B cell (primary cell): ENCODE results near the gene GRIN2D. TPM values are rescaled to one million over a fixed set of nuclear protein-coding genes. Genes with fewer than 3 reads are reported as not detected.
A peak's percentile ranks its signal among the peaks of the same experiment; 100 is the strongest.

Experiments
- ATAC-seq: fragments of 200-7000 bp; cut with Tn5 transposase; one replicate; pipeline ENCODE4 v1.10.0; 2021; ENCODE audit warnings: low read depth, mild to moderate bottlenecking, moderate number of reproducible peaks, moderate library complexity
- CTCF ChIA-PET: fragments of 350-600 bp; sonication (Branson Sonifier 250); formaldehyde crosslinking; loops from one replicate; lab custom pipeline; 2021; ENCODE audit warnings: antibody characterized with exemption, inconsistent platforms; lab: Charles Lee
- POLR2A ChIA-PET: fragments of 350-600 bp; sonication (Branson Sonifier 250); formaldehyde crosslinking; loops from one replicate; lab custom pipeline; 2021; ENCODE audit warnings: antibody characterized with exemption; lab: Charles Lee
- DNase-seq: peaks from one replicate; pipeline ENCODE4 v3.0.0; 2013
- H2AFZ ChIP-seq: 2 replicates; pipeline ENCODE4 v1.6.1; 2012; ENCODE audit warnings: mild to moderate bottlenecking, low read depth, low read length; ENCODE audit not compliant: insufficient read depth, poor library complexity, severe bottlenecking
- H3K27ac ChIP-seq, 2 donors: 1 replicate in 1 of 2; 2 replicates in 1 of 2; pipeline ENCODE4 v1.5.1; 2012 to 2013; ENCODE audit warnings: low read length in 2 of 2, mild to moderate bottlenecking in 2 of 2, moderate library complexity in 1 of 2
- H3K27me3 ChIP-seq, 4 experiments: fragments of 200-600 bp in 1 of 4; sonication (generic) in 1 of 4; replicated peaks in 1 of 4; 1 replicate in 2 of 4; 2 replicates in 2 of 4; pipeline versions ENCODE4 v1.6.1 to v1.7.0; 2013 to 2016; ENCODE audit warnings: low read length in 3 of 4, mild to moderate bottlenecking in 2 of 4, mixed read lengths in 1 of 4, moderate library complexity in 1 of 4; ENCODE audit not compliant: insufficient read depth in 4 of 4, control insufficient read depth in 3 of 4; ENCODE audit errors: control extremely low read depth in 1 of 4
- H3K36me3 ChIP-seq, 2 experiments: replicated peaks in 1 of 2; 1 replicate in 1 of 2; 2 replicates in 1 of 2; pipeline versions ENCODE4 v1.6.1 to v1.7.1; 2013; ENCODE audit warnings: low read length in 1 of 2; ENCODE audit not compliant: insufficient read depth in 2 of 2, control insufficient read depth in 1 of 2; ENCODE audit errors: control extremely low read depth in 1 of 2, extremely low read depth in 1 of 2
- H3K4me1 ChIP-seq, 2 donors: fragments of 200-600 bp in 1 of 2; sonication (generic) in 1 of 2; 1 replicate in 1 of 2; 2 replicates in 1 of 2; pipeline versions ENCODE4 v1.5.1 to v1.6.1; 2013 to 2017; ENCODE audit warnings: low read length in 2 of 2; ENCODE audit not compliant: control insufficient read depth in 2 of 2, insufficient read depth in 2 of 2
- H3K4me2 ChIP-seq: replicated peaks from 2 replicates; pipeline ENCODE3; 2012; ENCODE audit warnings: mild to moderate bottlenecking, low read depth, low read length; ENCODE audit not compliant: poor library complexity, severe bottlenecking
- H3K4me3 ChIP-seq, 5 experiments: fragments of 200-600 bp in 1 of 5; sonication (generic) in 1 of 5; 1 replicate in 3 of 5; 2 replicates in 2 of 5; pipeline versions ENCODE4 v1.5.1 to v1.7.0; 2011 to 2016; ENCODE audit warnings: low read length in 4 of 5, mild to moderate bottlenecking in 4 of 5, low read depth in 2 of 5, control low read depth in 1 of 5, moderate library complexity in 1 of 5; ENCODE audit not compliant: insufficient read depth in 1 of 5; ENCODE audit errors: control extremely low read depth in 1 of 5, extremely low read depth in 1 of 5
- H3K79me2 ChIP-seq: fragments of 200-600 bp; sonication (generic); one replicate; pipeline ENCODE4 v1.6.0; 2016; ENCODE audit warnings: low read length; ENCODE audit not compliant: control insufficient read depth, insufficient read depth
- H3K9ac ChIP-seq: fragments of 200-600 bp; sonication (generic); 2 replicates; pipeline ENCODE4 v1.6.1; 2017; ENCODE audit warnings: mild to moderate bottlenecking, low read length, moderate library complexity
- H3K9me3 ChIP-seq, 3 donors: one replicate each; pipeline versions ENCODE4 v1.6.1 to v1.7.1; 2013; ENCODE audit warnings: low read length in 2 of 3; ENCODE audit not compliant: control insufficient read depth in 2 of 3, insufficient read depth in 1 of 3; ENCODE audit errors: control extremely low read depth in 1 of 3
- H4K20me1 ChIP-seq: 2 replicates; pipeline ENCODE4 v1.6.0; 2012; ENCODE audit warnings: mild to moderate bottlenecking, low read length; ENCODE audit not compliant: insufficient read depth, control insufficient read depth, poor library complexity, severe bottlenecking
- H3K27ac Mint-ChIP-seq: one replicate; pipeline ENCODE4 v1.8.0; 2021; ENCODE audit warnings: mixed read lengths
- H3K27me3 Mint-ChIP-seq: one replicate; pipeline ENCODE4 v1.8.0; 2021; ENCODE audit warnings: mixed read lengths
- H3K4me1 Mint-ChIP-seq: one replicate; pipeline ENCODE4 v1.8.0; 2021; ENCODE audit warnings: mixed read lengths
- H3K4me3 Mint-ChIP-seq: one replicate; pipeline ENCODE4 v1.8.0; 2021; ENCODE audit warnings: mixed read lengths
- H3K9me3 Mint-ChIP-seq: one replicate; pipeline ENCODE4 v1.8.0; 2022; ENCODE audit warnings: mixed read lengths; ENCODE audit not compliant: insufficient read depth
- EZH2 ChIP-seq: IDR thresholded peaks from 2 replicates; pipeline ENCODE4 v1.6.1; 2012; ENCODE audit warnings: borderline replicate concordance, low read depth, mild to moderate bottlenecking, moderate library complexity, low read length; ENCODE audit not compliant: insufficient read depth, poor library complexity, severe bottlenecking
- WGBS: methylation state at CpG from one replicate; pipeline ENCODE4 v1.1.5; 2013; ENCODE audit warnings: missing lambda C conversion rate; ENCODE audit not compliant: insufficient coverage; 5-methylcytosine and 5-hydroxymethylcytosine counted together
- intact Hi-C: fragments of 100-400 bp; cut with micrococcal nuclease; formaldehyde crosslinking; loops from one replicate; pipeline ENCODE4 v1.10.0; 2022
- polyA plus RNA-seq: library from polyadenylated mRNA; depleted of rRNA; stranded (reverse); fragments of >200 nt; gene quantifications from 2 replicates; pipeline ENCODE4 v1.2.3, GENCODE V29; 2012
- total RNA-seq, 2 donors: library from RNA; stranded (reverse); fragments of 120-200 nt in 1 of 2; gene quantifications; 1 replicate in 1 of 2; 2 replicates in 1 of 2; pipeline versions ENCODE4 v1.2.3 to v1.2.4, GENCODE V29; 2013 to 2022
- TF ChIP-seq, protein P1 (sequence below): fragments of 200-600 bp; IDR thresholded peaks from one replicate; pipeline ENCODE4 v1.8.0; 2022; ENCODE audit warnings: antibody characterized with exemption, mild to moderate bottlenecking

GRIN2D gene
- total and polyA plus RNA-seq, 2 donors (not counting 1 experiment from before 2014, with no cell fraction given) = not detected

DNA sequence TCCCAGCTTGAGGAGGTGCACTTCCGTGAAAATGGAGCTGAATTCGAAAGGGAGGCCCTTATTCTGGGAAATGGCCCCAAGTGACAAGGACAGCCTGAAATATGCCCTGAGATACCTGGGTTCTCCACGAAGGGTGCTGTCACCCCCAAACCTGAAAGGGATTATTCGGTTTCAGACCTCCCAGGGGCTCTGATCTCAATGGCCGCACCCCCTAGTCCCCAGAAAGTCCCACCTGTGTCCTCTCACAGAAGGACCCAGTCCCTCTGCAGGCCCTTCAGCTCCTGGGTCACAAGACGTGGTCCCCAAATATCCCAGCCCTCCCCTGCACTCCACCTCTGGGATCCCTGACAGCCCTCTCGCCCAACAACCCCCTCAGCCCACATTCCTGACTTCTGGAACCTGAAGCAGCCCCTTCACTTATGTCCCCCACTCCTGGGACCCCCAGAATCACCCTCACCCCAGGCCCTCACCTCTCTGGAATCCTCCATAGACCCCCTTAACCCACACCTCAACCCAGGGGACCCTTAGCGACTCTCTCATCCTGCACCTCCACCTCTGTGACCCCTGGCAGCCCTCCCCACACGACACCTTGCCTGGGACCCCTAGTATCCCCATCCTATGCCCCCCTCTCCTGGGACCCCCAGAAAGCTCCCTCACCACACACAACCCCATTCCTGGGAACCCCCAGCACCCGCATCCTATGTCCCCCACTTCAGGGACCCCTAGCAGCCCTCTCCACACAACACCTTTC is 28.7 kb upstream of the GRIN2D start:
- H3K79me2 ChIP-seq = no peaks in the 10 kb centered on the region
- peak overlapping the region; percentile 78 for H3K4me2 ChIP-seq
- no peaks in the 10 kb centered on the region for H3K27me3 ChIP-seq
- CTCF ChIA-PET = interaction anchor here (0.7 to 2.5 kb wide), 9 partner anchors 26 to 244 kb away, joined by 3 to 21 read pairs (median 5); partner anchors contain the start of gene KDELR1
- WGBS = 65% methylated on average over 9 of the region's 10 CpGs
- peaks cover 15% of the 10 kb centered on the region for H3K4me1 Mint-ChIP-seq
- H3K27me3 Mint-ChIP-seq = no peaks in the 10 kb centered on the region
- intact Hi-C loops = loop anchor here (1.0 to 5.0 kb wide), 12 partner anchors 27 to 1762 kb away; partner anchors contain the start of genes CALM3, CYTH2, DBP and GRWD1
- H2AFZ ChIP-seq = peak overlapping the region; percentile 80
- H3K27ac ChIP-seq = peak overlapping the region; percentile 93 to 97
- TF ChIP-seq, protein P1, sequence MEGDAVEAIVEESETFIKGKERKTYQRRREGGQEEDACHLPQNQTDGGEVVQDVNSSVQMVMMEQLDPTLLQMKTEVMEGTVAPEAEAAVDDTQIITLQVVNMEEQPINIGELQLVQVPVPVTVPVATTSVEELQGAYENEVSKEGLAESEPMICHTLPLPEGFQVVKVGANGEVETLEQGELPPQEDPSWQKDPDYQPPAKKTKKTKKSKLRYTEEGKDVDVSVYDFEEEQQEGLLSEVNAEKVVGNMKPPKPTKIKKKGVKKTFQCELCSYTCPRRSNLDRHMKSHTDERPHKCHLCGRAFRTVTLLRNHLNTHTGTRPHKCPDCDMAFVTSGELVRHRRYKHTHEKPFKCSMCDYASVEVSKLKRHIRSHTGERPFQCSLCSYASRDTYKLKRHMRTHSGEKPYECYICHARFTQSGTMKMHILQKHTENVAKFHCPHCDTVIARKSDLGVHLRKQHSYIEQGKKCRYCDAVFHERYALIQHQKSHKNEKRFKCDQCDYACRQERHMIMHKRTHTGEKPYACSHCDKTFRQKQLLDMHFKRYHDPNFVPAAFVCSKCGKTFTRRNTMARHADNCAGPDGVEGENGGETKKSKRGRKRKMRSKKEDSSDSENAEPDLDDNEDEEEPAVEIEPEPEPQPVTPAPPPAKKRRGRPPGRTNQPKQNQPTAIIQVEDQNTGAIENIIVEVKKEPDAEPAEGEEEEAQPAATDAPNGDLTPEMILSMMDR = no peak
- no peak for TF ChIP-seq EZH2
- peaks cover 5 to 20% of the 10 kb centered on the region in 2 donors for H3K4me1 ChIP-seq
- H3K27ac Mint-ChIP-seq = peak overlapping the region; percentile 97
- H3K9me3 Mint-ChIP-seq = no peaks in the 10 kb centered on the region
- H3K9ac ChIP-seq = peak overlapping the region; percentile 67
- ATAC-seq (no peak), DNase-seq (no peak)
- no peaks in the 10 kb centered on the region for H4K20me1 ChIP-seq
- H3K36me3 ChIP-seq = peaks cover 0 to 3% of the 10 kb centered on the region in 2 experiments
- H3K9me3 ChIP-seq = no peaks in the 10 kb centered on the region
- POLR2A ChIA-PET = interaction anchor here (1.0 to 1.7 kb wide), 7 partner anchors 27 to 259 kb away, joined by 3 to 16 read pairs (median 5); partner anchors contain the start of genes EMP3, KDELR1, RPL18 and SPHK2
- peak overlapping the region; percentile 95 for H3K4me3 Mint-ChIP-seq
- peak overlapping the region in 4 of 5 experiments; percentile 45 to 62 (median 56) for H3K4me3 ChIP-seq

DNA sequence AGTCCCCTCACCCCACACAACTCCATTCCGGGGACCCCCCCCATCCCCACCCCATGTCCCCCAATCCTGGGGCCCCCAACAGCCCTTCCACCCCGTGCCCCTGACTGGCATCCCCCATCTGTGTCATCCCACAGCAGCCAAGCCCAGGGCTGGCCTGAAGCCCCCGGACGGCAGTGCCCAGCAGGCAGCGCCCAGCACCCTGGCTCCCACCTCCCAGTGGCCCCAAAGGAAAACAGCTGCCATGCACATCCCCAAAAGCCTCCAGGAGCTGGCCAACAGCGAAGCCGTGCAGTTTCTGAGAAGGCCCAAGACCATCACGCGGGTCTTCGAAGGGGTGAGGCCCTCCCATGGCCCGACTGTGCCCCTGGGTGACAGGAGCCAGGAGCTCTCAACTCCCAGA is 27.9 kb upstream of the GRIN2D start:
- no peak overlapping the region for H3K4me2 ChIP-seq
- ATAC-seq (no peak), DNase-seq (no peak)
- Mint-ChIP-seq H3K4me3 (no peak overlapping the region), H3K27me3 (no peaks in the 10 kb centered on the region), H3K4me1 (peaks cover 15% of the 10 kb centered on the region), H3K9me3 (no peaks in the 10 kb centered on the region), H3K27ac (no peak overlapping the region)
- POLR2A ChIA-PET = no interaction called here
- no peaks in the 10 kb centered on the region for H3K9me3 ChIP-seq
- 96% methylated on average over 10 of the region's 11 CpGs for WGBS
- intact Hi-C loops = loop anchor here (2.0 kb wide), 2 partner anchors 271 to 1275 kb away; partner anchors contain the start of genes DBP and RRAS
- no peak overlapping the region for H3K4me3 ChIP-seq
- peaks cover 0 to 3% of the 10 kb centered on the region in 2 experiments for H3K36me3 ChIP-seq
- no peak overlapping the region for H2AFZ ChIP-seq
- no peak overlapping the region for H3K27ac ChIP-seq
- CTCF ChIA-PET = interaction anchor here (1.8 kb wide), 1 partner anchor 25 kb away, joined by 5 read pairs; the partner anchor contains the start of gene KDELR1
- H4K20me1 ChIP-seq = no peaks in the 10 kb centered on the region
- H3K27me3 ChIP-seq = no peaks in the 10 kb centered on the region
- no peaks in the 10 kb centered on the region for H3K79me2 ChIP-seq
- TF ChIP-seq EZH2 = no peak
- TF ChIP-seq, protein P1 = no peak
- H3K9ac ChIP-seq = no peak overlapping the region
- H3K4me1 ChIP-seq = peaks cover 5 to 20% of the 10 kb centered on the region in 2 donors
